SIG-M5 (cell line): Measurements from ENCODE around the gene IQCE.
"Not testable (repeated sequence)": the region's sequence is repeated elsewhere in the genome, so short reads cannot be mapped to it uniquely, and the experiment has no call there.

ENCODE experiments used
- DNase-seq: peaks from one replicate; lab custom pipeline; 2025; lab: John Stamatoyannopoulos, UW

IQCE gene

GRCh38 chr7:2576742-2577491 is 18.1 kb downstream of the IQCE start:
- no peak for DNase-seq

- no peak for DNase-seq
These were observed 19.3 kb downstream of the IQCE start for GRCh38 chr7:2577914-2578680.

GRCh38 chr7:2580636-2581035 is 21.9 kb downstream of the IQCE start:
- no peak for DNase-seq

- DNase-seq = no peak
These were observed 23.4 kb downstream of the IQCE start for GRCh38 chr7:2582006-2582735.

- DNase-seq = no peak
These were observed 25.2 kb downstream of the IQCE start for GRCh38 chr7:2583798-2584580.

GRCh38 chr7:2585446-2585845 is 26.7 kb downstream of the IQCE start:
- DNase-seq = no peak

- DNase-seq = no peak
These were observed 27.7 kb downstream of the IQCE start for GRCh38 chr7:2586326-2587020.

GRCh38 chr7:2587134-2587533 is 28.4 kb downstream of the IQCE start:
- DNase-seq = no peak

- DNase-seq = no peak
These were observed 29.0 kb downstream of the IQCE start for GRCh38 chr7:2587778-2588177.

- no peak for DNase-seq
These were observed 30.6 kb downstream of the IQCE start for GRCh38 chr7:2589341-2589740.

GRCh38 chr7:2589941-2590340 is 31.2 kb downstream of the IQCE start:
- not testable (repeated sequence) for DNase-seq

- no peak for DNase-seq
These were observed 33.6 kb downstream of the IQCE start for GRCh38 chr7:2592375-2592865.

- no peak for DNase-seq
These were observed 34.4 kb downstream of the IQCE start for GRCh38 chr7:2593036-2593727.

- DNase-seq = no peak
These were observed 35.8 kb downstream of the IQCE start for GRCh38 chr7:2594599-2594998.

GRCh38 chr7:2595258-2595860 is 36.6 kb downstream of the IQCE start:
- DNase-seq = no peak

- no peak for DNase-seq
These were observed 37.9 kb downstream of the IQCE start for GRCh38 chr7:2596464-2597272.

GRCh38 chr7:2597273-2597640 is 38.5 kb downstream of the IQCE start:
- no peak for DNase-seq

GRCh38 chr7:2598154-2598823 is 39.5 kb downstream of the IQCE start:
- DNase-seq = no peak

- DNase-seq = no peak
These were observed 42.3 kb downstream of the IQCE start for GRCh38 chr7:2601065-2601464.
